ENCODE measurements around the gene GEMIN4.

DNA sequence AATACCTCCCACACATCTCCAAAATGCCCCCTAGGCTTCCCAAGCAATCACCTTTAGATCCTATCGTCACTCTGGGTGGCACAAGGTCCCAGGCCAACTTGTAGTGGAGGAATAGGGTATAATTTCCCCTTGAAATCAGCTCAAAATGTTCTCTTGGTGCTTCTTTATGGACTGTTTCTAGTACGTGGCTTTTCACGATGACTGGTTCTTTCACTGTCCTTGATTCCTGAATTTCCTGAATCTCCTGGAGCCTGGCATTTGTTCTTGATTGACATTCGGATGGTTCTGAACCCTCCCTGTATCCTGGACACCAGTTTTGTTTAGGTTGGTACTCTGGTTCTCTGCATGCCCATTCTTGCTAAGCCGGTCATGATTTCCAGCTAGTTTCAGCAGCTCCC is 30.5 kb downstream of the GEMIN4 start:
- TF ChIP-seq CTCF (IDR thresholded peaks at IDR 0.05 in 4 of 5, conservative IDR thresholded peaks at IDR 0.05 in 1 of 5) (no peak), POLR2A (IDR thresholded peaks at IDR 0.05) (no peak)

All from gastrocnemius medialis (tissue), 4 donors.